NCI-H2081 (cell line): Measurements from ENCODE around the gene TMPRSS7.
"Not testable (repeated sequence)": the region's sequence is repeated elsewhere in the genome, so short reads cannot be mapped to it uniquely, and the experiment has no call there.

ENCODE experiments used
- DNase-seq, 2 experiments: peaks; one replicate each; lab custom pipeline; 2025; lab: John Stamatoyannopoulos, UW

Gene TMPRSS7

DNA sequence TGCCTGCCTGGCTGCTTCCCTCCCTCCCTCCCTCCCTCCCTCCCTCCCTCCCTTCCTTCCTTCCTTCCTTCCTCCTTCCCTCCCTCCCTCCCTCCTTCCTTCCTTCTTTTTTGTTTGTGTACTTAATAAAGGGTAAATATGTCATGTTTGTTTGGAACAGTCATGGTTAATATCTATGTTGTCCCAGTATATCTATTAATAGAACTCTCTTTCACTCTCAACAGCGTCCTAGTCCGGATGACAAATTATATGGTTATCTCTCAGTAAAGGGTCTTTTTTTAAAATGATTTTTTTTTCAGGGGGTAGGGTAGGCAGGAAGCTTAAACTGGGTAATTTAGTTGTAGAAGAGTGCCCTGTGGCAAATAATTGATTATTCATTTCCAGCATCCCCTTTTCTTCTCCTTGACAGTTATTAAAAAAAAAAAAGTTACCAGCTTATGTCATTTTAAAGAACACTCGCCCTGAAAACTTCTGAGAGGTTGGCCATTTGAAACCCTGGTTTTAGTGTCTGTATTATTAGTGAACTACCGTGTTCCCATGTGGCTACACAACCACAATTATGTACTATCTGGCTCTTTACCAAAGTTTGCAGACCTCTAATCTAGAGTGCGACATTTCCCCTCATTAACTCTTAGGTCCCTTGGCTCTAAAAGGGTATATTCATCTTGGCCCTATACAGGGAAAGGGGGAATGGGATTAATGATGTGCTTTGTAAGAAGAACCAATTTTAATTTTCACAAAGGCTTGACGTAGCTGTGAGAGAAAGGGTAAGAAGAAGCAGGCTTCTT, 22.1 kb upstream of the TMPRSS7 start:
- peak in 1 of 2 experiments; percentile 40 for DNase-seq

DNA sequence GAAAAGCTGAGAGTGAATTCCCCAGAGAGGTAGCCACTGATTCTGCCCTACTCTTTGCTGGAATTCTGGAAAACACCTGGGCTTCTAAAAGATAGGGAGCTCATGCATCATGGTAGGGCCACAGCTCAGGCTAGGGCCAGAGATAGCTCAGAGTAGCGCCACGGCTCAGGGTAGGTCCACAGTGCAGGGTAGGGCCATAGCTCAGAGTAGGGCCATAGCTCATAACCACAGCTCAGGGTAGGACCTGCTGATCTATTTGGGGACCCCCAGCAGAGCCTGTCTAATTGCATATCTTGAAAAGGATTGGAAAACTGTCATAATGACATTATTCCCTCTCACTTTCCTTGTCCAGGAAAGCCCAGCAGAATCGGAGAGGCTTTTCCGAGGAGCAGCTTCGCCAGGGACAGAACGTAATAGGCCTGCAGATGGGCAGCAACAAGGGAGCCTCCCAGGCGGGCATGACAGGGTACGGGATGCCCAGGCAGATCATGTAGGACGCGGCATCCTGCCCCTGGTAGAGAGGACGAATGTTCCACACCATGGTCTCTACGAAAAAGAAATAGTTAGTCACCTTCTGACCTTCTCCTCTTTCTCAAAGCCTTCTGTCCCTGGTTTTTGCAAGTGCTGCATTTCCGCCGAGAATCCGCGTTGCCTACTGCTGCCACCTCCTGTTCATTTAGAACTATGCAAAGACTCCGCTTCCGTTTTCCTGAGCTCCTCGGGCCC, 21.3 kb upstream of the TMPRSS7 start:
- no peak for DNase-seq

DNA sequence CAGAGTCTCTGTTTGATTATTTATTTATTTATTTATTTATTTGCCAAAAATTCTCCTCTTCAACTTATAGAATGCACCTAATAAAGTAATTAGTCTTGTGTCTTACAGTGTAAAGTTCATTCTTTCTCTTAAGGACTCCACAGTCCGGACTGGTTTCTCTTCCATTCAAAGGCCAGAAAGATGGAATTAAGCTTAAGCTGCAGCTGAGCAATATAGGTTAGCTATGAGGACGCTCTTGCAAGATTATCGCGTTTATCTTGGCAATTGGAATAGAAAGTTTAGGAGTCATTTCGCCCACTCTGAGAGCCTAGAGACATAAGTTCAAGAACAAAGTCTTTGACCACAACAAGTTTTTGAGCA, 20.8 kb upstream of the TMPRSS7 start:
- DNase-seq: no peak

DNA sequence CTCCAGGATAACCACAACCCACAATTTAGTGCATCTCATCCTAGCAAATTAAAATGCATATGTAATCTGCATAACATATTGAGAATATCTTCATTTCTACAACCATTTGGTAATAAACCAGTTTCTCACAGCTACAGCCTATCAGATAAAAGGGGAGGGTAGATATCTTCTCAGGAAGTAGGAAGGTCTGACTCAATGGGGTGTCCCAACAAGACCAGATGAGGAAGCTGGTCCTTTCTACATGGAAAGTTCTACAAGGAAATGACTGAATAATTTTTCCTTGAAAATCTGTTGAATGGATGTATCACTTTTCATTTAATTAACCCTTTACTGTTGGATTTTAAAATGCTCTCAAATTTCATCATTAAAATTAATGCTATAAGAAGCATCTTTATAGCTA, 17.4 kb upstream of the TMPRSS7 start:
- DNase-seq: no peak

DNA sequence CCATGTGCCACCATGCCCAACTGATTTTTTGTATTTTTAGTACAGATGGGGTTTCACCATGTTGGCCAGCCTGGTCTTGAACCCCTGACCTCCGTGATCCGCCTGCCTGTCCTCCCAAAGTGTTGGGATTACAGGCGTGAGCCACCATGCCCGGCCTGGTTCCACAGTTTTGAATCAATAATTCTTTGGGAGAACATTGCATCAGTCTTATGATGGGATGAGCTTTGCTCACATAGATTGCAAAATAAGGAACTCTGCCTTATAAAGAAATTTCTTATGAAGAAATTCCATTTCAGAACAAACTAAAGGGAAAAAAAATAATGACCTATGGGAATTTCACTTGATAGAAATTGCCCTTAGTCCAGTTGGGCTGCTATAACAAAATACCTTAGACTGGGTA, 15.8 kb upstream of the TMPRSS7 start:
- DNase-seq: no peak

DNA sequence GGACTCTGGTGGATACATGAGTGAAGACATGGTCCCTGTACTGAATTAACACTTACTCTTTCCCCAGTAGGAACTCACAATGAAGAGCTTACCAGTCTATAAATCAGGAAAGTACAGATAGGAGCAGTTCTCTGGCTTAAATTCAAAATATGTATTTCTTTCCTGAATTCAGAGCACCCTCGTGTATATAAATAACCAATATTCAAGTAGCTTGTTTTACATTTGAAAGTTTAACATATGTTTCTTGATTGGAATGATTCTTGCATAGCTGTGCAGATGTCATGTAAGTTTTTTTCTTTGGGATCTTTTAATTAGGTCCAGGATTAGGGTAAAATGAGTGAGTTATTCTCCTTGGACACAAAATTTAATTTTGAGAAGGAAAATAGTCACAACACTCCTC, 14.8 kb upstream of the TMPRSS7 start:
- DNase-seq: no peak

DNA sequence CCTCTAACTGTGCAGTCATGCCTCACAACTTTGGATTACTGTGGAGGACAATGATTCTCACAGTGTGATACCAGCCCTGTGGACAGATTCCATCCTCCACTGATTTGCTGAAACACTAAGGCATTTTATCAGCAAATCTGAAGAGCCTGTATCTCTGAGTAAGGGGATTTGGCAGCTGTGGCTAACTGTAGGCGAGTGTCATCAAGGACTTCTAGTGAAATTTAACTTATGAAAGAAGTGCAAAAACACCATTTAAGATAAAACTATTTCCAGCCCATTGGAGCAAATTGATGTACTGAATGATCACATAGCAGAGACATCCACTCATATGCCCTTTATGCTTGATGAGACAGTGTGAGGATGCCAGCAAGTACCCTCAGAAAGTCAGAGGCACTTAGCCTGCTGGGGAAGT, 13.9 kb upstream of the TMPRSS7 start:
- no peak for DNase-seq

DNA sequence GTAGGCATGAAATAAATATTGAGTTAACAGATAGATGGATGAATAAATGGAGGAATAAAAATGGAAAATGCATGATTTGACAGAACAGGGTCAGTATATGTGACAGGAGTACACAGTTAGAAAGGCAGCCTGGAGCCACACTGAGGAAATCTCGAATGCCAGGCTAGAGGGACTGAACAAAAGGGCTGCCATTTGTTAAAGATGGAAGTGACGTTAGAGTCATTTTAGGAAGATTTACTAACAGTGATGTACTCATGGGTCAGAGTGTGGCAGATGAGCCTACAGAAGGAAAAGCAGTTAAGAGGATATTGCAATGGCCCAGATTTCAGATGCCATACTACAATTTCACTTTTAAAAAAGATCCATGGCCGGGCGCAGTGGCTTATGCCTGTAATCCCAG, 7.4 kb upstream of the TMPRSS7 start:
- DNase-seq: no peak

DNA sequence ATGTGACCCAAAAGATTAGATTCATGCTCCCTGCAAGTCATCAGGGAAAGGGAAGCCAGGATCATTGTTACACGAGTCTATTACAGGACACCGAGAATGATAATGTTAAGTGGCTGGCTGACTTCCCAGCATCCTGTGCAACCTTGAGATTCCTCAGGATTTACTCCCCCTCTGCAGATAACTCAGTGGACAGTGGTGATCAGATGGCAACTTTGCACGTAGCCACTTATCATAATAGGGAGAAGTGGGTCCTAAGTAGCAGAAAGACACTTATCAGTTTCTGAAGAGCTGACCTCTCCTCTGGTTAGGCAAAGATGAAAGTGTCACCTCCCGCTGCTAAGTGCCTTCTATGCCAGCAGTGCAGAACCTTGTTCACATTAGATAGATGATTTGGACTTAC, 6.7 kb upstream of the TMPRSS7 start:
- DNase-seq: no peak

DNA sequence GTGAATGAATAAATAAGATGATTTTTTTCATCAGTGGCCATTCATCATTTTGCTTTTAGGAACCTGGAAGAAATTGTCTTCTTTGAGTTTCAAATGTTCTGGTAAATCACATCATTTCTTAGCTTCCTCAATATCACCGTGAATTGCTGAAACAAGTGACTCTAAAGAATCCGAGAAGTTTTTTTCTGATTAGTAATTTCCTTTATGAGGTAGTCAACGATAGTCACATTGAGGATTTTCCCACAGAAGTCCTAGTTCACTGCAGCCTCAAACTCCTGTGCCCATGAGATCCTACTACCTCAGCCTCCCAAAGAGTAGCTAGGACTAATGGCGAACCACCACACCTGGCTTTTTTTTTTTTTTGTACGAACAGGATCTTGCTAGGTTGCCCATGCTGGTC, 3.6 kb upstream of the TMPRSS7 start:
- DNase-seq: no peak

DNA sequence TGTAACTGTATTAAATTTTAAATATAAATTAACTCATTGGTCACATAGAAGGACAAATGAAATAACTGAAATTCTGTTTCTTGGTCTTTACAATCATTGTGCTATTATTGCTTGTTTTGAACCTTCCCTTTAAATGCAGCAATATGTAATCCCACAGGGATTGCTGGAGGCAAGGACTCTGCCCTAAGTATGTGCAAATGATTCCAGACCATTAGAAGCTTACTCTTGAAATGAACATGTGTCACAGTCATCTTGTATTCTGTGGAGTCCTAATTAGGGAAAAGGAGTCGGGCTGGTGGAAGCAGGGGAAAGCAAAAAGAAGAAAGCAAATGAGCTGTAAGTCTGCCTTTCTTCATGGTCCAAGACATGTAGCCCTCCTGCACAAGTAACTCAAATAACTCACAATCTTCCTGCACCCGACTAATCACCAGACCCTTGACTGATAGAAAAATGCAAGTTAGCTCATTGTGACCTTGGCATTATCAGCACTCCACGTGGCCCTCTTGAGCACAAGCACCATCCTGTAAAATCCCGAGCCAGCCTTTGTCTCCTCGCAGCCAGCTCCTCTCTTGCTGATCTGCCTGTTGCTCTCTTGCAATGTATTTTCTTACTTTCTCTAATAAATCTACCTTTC, 2.3 kb upstream of the TMPRSS7 start:
- DNase-seq: no peak

DNA sequence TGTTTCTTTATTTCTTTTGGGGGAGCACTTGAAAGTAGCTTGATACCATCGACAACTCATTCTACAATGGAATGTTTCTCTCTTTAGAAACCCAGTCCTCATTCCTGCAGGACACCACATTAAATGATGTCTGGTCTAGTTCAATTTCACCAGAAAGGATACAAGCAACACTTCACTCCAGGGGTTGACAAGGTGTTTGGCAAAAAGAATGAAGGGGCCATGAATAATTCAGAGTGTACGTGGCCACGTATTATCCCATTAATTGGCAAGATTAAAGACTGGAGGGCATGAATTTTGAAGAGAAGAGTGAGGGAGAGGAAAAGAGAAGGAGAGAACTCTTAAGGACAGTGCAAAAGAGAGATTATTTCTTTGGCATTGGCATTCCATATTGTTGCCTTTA, 705 bp downstream of the TMPRSS7 start:
- DNase-seq: no peak

DNA sequence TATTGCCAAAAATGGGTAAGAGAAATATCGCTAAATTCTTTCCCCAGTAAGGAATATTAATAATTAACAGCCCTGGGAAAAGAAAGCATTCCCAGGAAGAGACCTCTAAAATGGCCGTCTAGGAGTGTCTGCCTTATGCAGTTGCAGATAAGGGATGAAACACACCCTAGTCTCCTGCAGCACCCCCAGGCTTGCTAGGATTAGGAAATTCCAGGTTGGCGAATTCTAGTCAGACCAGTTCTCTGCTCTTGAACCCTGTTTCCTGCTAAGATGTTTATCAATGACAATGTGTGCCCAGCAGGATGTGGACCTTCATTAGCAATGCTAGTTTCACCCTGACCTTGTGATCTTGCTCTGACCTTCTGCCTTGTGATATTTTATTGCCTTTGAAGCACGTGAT, 2.7 kb downstream of the TMPRSS7 start:
- not testable (repeated sequence) for DNase-seq

DNA sequence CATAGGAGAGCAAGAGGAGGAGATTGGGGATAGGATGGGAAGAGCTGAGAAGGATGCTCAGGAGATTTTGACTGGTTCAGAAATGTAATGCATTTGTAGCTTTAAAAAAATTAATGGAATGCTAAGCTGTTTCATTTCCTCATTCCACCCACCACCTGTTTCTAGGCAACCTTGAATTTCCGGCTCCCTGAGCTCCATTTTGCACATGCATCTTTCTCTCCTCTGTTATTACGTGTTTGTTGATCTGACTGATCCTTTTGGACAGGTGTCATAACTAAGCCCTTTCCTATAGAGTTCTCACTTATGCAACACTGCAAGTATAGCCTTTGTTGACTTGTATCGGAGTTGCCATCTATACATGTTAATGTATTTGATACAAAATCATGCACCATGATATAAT, 4.3 kb downstream of the TMPRSS7 start:
- peak in 1 of 2 experiments; percentile 54 for DNase-seq

DNA sequence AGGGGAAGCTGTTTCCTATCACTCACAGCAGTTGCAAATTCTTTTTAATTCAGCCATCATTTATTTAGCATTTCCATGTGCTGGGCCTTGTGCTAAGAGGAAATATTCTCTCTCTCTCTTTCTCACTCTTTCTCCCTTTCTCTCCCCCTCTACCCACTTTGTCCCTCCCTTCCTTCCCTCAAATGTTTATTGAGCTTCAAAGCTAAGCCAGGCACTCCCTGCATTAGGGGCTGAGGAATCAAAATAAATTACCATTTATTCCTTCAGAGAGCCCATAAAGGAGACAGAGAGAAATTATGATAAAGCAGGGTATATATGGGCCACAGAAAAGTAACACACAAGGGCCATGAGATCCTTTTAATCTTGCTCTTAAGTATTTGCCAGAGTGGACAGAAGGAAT, 6.8 kb downstream of the TMPRSS7 start:
- DNase-seq: no peak

DNA sequence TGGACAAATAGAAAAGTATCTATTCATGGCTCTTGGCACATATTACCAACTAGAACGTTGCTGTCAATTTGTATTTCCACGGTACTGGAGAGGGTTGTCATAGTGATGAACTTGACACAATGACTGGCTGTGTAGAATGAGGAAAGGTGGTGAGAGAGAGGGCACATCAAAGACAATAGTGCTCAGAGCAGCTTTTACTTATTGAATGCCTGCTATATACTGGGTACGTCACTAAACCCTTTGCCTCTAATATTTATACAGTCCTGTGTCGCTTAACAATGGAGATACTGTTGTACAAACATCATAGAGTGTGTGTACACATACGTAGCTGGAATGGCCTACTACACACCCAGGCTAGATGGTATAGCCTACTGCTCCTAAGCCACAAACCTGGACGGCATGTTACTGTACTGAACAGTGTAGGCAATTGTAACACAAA, 8.3 kb downstream of the TMPRSS7 start:
- peak; percentile 91 to 99 for DNase-seq

DNA sequence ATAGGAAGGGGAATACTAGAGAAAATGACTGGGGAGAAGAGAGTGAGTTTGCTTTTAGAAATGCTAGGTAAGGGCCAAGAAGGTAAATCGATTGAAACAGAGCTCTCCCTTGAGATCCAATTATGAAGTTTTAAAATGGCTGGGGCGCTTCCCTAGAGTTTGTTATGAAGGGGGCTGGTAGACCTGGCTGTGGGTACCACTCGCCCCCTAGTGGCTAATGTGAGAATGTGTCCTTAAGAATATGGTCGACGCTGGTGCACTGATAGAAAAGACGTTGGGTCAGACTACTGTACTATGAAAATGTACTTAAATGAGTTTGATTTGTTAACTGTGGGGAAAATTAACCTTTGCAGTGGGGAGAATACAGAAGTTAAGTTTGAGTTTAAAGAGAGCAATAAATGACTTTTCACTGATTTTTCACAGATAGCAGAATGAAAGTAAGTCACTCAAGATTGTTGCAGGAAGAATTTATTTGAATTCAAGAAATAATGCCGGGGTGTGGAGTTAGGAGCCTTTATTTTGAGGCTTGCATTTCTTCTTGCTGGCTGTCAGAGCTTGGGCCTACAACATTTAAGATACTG, 9.2 kb downstream of the TMPRSS7 start:
- peak; percentile 86 to 90 for DNase-seq

DNA sequence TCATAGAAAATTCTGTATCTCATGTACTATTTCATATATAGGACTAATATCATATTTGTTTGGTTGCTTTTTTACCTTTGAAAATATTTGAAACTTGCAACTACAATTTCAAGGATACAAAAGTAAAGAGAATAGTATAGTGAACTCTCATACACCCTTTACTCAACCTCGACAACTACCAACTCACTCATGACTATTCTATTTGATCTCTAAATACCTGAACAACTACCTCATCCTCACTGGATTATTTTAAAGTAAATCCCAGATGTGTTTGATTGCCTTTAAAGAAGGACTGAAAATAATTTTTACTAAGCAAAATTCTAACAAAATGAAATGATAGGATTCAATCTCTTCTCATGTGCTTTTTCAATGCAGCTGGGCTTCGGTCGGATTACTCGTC, 12.1 kb downstream of the TMPRSS7 start:
- DNase-seq: no peak

DNA sequence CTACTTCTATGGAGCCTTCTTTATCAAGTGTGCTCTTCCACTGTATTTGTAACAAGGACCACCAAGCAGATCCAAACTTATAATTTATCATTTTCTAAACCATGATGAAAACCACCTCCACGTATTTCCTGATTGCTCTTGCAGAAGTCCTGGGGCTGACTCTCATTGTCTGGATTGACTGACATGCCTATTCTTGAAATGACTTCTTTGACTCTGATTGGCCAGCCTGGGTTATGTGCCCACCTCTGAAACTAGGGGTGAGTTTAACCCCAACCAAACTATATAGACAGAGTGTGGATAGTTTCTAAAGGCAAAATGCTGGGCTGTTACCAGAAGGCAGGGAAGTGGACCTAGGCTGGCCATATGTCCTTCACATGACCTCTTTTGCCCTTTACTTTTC, 12.7 kb downstream of the TMPRSS7 start:
- no peak for DNase-seq

DNA sequence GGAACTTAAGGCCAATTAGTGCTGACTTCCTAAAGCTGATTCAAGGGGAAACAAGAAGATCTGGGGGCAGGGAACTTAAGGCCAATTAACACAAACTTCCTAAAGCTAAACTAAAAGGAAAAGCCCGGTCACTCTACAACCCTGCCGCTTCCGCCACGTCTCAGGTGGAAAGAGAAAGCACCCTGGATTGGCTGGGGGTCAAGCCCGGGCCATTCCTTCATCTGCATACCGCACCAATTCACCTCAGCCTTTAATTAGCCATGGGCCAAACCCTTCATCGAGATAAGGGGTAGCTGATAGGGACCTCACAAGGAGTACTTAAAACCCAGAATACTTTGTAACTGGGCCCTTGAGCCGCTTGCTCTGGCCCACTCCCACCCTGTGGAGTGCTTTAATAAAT, 14.4 kb downstream of the TMPRSS7 start:
- no peak for DNase-seq

DNA sequence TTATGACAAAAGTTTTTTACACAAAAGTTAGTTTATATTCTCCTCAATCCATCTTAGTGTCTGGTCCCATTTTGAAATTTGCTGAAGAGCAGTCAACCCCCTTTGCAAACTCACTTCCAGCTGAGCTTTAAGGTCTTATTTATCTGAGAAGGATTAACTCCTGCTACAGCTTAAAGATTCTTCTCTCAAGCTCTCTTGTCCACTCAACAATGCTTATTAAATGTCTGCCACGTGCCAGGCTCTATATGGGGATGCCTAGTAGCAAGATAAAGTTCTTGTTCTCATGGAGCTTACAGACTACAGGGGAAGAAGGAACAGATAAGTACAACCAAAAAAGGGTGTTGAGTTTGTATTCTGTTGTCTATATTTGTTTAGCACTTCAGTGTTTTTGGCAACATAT, 18.7 kb downstream of the TMPRSS7 start:
- DNase-seq: no peak

DNA sequence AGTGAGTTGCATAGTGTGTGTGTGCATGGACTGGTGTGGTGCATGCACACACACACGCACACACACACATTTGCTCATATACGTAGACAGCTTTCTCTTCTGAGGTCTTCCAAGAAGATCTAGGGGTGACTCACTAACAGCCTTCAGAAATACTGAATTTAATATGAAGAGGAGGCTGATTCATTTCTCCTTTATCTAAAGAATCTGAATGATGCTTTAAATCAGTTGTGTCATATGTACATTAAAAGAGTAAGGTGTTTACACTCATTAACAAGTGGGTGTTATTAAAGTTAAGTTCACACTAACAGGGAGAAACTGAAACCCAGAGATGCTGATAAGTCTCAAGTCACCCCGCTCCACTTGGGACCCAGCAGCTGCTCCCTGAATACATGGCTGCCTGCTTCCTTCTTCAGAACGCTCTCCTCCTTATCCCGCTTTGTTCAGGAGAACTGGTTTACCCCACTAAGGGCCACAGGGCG, 22.0 kb downstream of the TMPRSS7 start:
- DNase-seq: no peak

DNA sequence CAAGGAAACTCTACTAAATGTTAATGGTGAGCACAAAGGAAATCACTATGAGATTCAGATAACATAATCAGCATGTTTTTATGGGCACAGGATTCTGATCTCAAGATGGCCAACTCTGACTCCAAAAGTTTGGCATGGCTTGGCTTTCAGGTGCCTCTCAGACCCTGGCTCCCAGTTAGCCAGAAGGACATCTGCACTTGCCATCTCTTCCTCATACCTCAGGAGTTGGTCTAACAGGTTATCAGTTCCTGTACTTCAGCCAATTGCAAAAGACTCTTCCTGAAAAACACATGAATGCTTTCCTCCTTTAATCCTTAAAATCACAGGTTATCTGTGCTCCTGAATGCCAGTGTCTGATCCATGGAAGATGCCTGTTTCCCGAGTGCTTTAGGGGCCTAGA, 25.0 kb downstream of the TMPRSS7 start:
- DNase-seq: no peak
